H1 (cell line): Measurements from ENCODE around the gene OR13J1. TPM values are rescaled to one million over a fixed set of nuclear protein-coding genes. Genes with fewer than 3 reads are reported as not detected.

Experiments
- BACH1 ChIP-seq: IDR thresholded peaks from 2 replicates; pipeline ENCODE4 v1.6.1; 2012; ENCODE audit warnings: low read length, improper control_type of control experiment
- RFX5 ChIP-seq: IDR thresholded peaks from 2 replicates; pipeline ENCODE4 v1.6.1; 2011; ENCODE audit warnings: low read depth, low read length, improper control_type of control experiment, borderline replicate concordance
- SIRT6 ChIP-seq: IDR thresholded peaks from one replicate; pipeline ENCODE4 v1.7.1; 2012; ENCODE audit warnings: low read length, inconsistent platforms
- SIX5 ChIP-seq: IDR thresholded peaks from 2 replicates; pipeline ENCODE4 v1.6.1; 2011; ENCODE audit warnings: mild to moderate bottlenecking, low read depth, low read length
- TAF7 ChIP-seq: optimal IDR thresholded peaks from 2 replicates; pipeline ENCODE3; 2011; ENCODE audit warnings: low read depth, mild to moderate bottlenecking, inconsistent platforms, low read length, moderate library complexity, borderline replicate concordance
- polyA plus RNA-seq, 7 experiments: library from polyadenylated mRNA; depleted of rRNA in 3 of 7; stranded (reverse) in 5 of 7; unstranded in 2 of 7; fragments of >200 nt in 5 of 7; fragments of 200-250 nt in 2 of 7; gene quantifications; 1 replicate in 5 of 7; 2 replicates in 1 of 7; 4 replicates in 1 of 7; pipeline versions ENCODE4 v1.2.1 to v1.2.3, GENCODE V29; 2011 to 2013; ENCODE audit warnings: missing spikeins in 2 of 7, mixed read lengths in 2 of 7
- total RNA-seq: library from RNA; stranded (reverse); fragmentation: NEBNext Ultra II Directional; extraction: Animal tissue kit (Norgen Biotek cat#: 25700); gene quantifications from 2 replicates; pipeline ENCODE4 v1.2.1, GENCODE V29; 2021
- TF ChIP-seq, protein P1 (sequence below): IDR thresholded peaks from 2 replicates; pipeline ENCODE4 v1.6.1; 2012; ENCODE audit warnings: low read length, inconsistent platforms

Gene OR13J1
- total and polyA plus RNA-seq, 2 of the 8 experiments (the other 6 are each of a cell fraction or from before 2014, with no cell fraction given) = not detected

GRCh38 chr9:35863583-35863982 lies 6.6 kb downstream of the OR13J1 start (continued):
- TF ChIP-seq, protein P1, sequence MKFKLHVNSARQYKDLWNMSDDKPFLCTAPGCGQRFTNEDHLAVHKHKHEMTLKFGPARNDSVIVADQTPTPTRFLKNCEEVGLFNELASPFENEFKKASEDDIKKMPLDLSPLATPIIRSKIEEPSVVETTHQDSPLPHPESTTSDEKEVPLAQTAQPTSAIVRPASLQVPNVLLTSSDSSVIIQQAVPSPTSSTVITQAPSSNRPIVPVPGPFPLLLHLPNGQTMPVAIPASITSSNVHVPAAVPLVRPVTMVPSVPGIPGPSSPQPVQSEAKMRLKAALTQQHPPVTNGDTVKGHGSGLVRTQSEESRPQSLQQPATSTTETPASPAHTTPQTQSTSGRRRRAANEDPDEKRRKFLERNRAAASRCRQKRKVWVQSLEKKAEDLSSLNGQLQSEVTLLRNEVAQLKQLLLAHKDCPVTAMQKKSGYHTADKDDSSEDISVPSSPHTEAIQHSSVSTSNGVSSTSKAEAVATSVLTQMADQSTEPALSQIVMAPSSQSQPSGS = no peak
- TF ChIP-seq RFX5 (no peak), SIRT6 (no peak), TAF7 (no peak), SIX5 (no peak), BACH1 (no peak)
